GM18498 (cell line): ENCODE measurements around the gene SART1.
"Not testable (repeated sequence)": the region's sequence is repeated elsewhere in the genome, so short reads cannot be mapped to it uniquely, and the experiment has no call there.

Source experiments
- ATAC-seq: cut with Tn5 transposase; IDR thresholded peaks from one replicate; pipeline ENCODE4 v1.9.1; 2021; ENCODE audit warnings: mild to moderate bottlenecking, moderate library complexity; ENCODE audit not compliant: unreplicated experiment

The SART1 gene

GRCh38 chr11:65988791-65989592 is 27.5 kb downstream of the SART1 start:
- peak; percentile 97 for ATAC-seq

GRCh38 chr11:65992056-65992455 is 30.5 kb downstream of the SART1 start:
- ATAC-seq, result no peak

GRCh38 chr11:65997286-65997685 is 35.8 kb downstream of the SART1 start:
- ATAC-seq, result no peak

- peak; percentile 79 for ATAC-seq
Measured at GRCh38 chr11:66001942-66002647, 40.6 kb downstream of the SART1 start, which contains the start of the genes BANF1 and EIF1AD. BANF1 (plus strand) TSS chr11:66002503; CDS start chr11:66003251, 748 bp downstream. EIF1AD (minus strand) TSS chr11:66002157; CDS start chr11:66000389, 1,768 bp downstream.

- peak; percentile 58 for ATAC-seq
Measured at GRCh38 chr11:66002648-66003225, 41.2 kb downstream of the SART1 start.

GRCh38 chr11:66003291-66003690 is 41.8 kb downstream of the SART1 start:
- ATAC-seq, result no peak

- no peak for ATAC-seq
Measured at GRCh38 chr11:66004186-66004585, 42.7 kb downstream of the SART1 start.

GRCh38 chr11:66006134-66006890 is 44.8 kb downstream of the SART1 start:
- no peak for ATAC-seq

GRCh38 chr11:66006891-66007176 is 45.3 kb downstream of the SART1 start:
- no peak for ATAC-seq

GRCh38 chr11:66007201-66007634 is 45.7 kb downstream of the SART1 start:
- no peak for ATAC-seq

GRCh38 chr11:66008095-66008467 is 46.5 kb downstream of the SART1 start:
- no peak for ATAC-seq

- ATAC-seq, result no peak
Measured at GRCh38 chr11:66008468-66009101, 47.1 kb downstream of the SART1 start.

- not testable (repeated sequence) for ATAC-seq
Measured at GRCh38 chr11:66010036-66010435, 48.5 kb downstream of the SART1 start.

- ATAC-seq, result no peak
Measured at GRCh38 chr11:66011239-66011784, 49.8 kb downstream of the SART1 start.

- no peak for ATAC-seq
Measured at GRCh38 chr11:66011785-66012303, 50.3 kb downstream of the SART1 start, which contains the start of gene CST6. CST6 (plus strand) TSS chr11:66012008; CDS start chr11:66012045, 37 bp downstream.

- no peak for ATAC-seq
Measured at GRCh38 chr11:66012371-66012945, 50.9 kb downstream of the SART1 start.

GRCh38 chr11:66012946-66013761 is 51.6 kb downstream of the SART1 start:
- ATAC-seq, result no peak

- ATAC-seq, result no peak
Measured at GRCh38 chr11:66013762-66014100, 52.2 kb downstream of the SART1 start.
